ENCODE data around the gene MRPS10. TPM values are rescaled to one million over a fixed set of nuclear protein-coding genes. Genes with fewer than 3 reads are reported as not detected.

The MRPS10 gene
- total and polyA plus RNA-seq, 8 donors, result 8.5 to 38.2 (median 22.7) TPM

DNA sequence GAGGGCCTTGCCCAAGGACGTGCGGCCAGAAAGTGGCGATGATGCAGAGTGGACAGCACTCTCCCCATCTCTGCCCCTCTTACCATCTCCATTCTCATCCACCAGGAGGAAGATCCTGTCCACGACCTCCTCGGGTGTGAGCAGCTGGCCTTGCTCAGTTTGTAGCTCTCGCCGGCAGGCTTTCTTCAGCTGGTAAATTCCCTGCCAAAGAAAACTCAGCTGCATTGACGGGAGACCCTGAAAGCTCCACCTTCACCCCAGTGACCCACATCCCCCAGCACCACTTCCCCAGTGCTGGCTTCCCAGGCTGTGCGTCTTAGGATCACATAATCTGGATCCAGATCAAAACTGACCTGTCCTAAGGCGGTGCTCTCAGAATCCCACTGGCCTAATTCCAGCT, 32.1 kb downstream of the MRPS10 start:
- H3K27ac ChIP-seq, result no peak overlapping the region
- no peaks in the 10 kb centered on the region for H3K4me1 ChIP-seq
- TF ChIP-seq POLR2A (IDR thresholded peaks at IDR 0.05), result no peak
- no peaks in the 10 kb centered on the region for H3K9me3 ChIP-seq
- H3K27me3 ChIP-seq, result no peaks in the 10 kb centered on the region
- peak in 1 of 2 donors; percentile 44 for DNase-seq
- 57 to 74% (median 65%) methylated on average over 9 to 10 of the region's 10 CpGs for WGBS, 5 donors
- H3K4me3 ChIP-seq, result no peak overlapping the region
- intact Hi-C loops (cut with DNase I; ENCODE audit: low total_unique reads), result no loop called here
- no peaks in the 10 kb centered on the region for H3K36me3 ChIP-seq

DNA sequence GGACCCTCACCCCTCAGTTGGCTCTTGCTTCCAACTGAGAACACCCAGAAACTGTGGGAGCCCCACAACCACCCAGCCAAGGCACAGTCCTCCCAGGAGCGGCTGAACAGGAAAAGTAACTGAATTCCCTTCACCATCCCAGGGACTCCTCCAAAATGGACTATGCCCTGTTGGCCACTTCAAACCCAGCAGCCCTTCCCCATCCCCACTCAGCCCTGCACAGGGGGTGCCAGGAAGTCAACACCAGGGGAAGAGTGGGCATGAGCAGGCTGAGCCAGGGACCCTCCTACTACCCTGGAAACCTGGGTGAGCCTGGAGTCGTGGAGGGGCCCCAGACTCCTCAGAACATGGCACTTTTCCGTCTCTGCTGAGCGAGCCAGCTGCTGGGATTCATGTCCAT, 33.2 kb downstream of the MRPS10 start:
- Histone ChIP-seq H3K27ac (no peak overlapping the region), H3K9me3 (no peaks in the 10 kb centered on the region), H3K4me3 (no peak overlapping the region), H3K27me3 (peaks cover 0 to 3% (median 0%) of the 10 kb centered on the region in 3 donors), H3K4me1 (no peaks in the 10 kb centered on the region), H3K36me3 (no peaks in the 10 kb centered on the region)
- 87 to 100% (median 88%) methylated on average over 3 to 4 of the region's 4 CpGs for WGBS, 5 donors
- DNase-seq, result no peak
- TF ChIP-seq POLR2AphosphoS5 (IDR thresholded peaks at IDR 0.05) (no peak), EP300 (IDR thresholded peaks at IDR 0.05) (no peak), POLR2A (IDR thresholded peaks at IDR 0.05) (no peak)
- intact Hi-C loops (cut with DNase I; ENCODE audit: low total_unique reads), result no loop called here

DNA sequence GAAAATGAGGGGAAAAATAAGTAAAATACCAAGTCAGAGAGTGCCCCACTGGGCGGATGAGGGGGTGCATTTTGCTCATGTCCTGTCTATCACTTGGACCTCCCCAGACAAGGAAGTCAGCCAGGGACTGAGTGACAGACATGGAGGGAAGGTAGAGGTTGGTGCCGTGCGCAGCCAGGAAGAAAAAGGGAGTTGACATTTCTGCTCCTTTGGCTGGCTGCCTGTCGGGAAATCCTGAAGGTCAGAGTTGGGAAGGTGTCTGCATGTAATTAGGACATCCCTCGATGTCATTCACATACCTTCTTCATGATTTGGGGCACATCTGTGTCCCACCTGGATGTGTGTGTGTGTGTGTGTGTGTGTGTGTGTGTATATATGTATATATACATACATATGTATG, 35.6 kb downstream of the MRPS10 start:
- intact Hi-C loops (cut with DNase I; ENCODE audit: low total_unique reads), result no loop called here
- Histone ChIP-seq H3K9me3 (no peaks in the 10 kb centered on the region), H3K4me1 (peaks cover 0 to 6% (median 3%) of the 10 kb centered on the region in 4 donors), H3K36me3 (no peaks in the 10 kb centered on the region), H3K4me3 (no peak overlapping the region), H3K27me3 (peaks cover 0 to 22% (median 3%) of the 10 kb centered on the region in 3 donors), H3K27ac (no peak overlapping the region)
- DNase-seq, result peak in 1 of 2 donors; percentile 47
- WGBS, 5 donors, result 42 to 72% (median 55%) methylated on average over 5 of the region's 5 CpGs
- TF ChIP-seq POLR2A (IDR thresholded peaks at IDR 0.05) (no peak), POLR2AphosphoS5 (IDR thresholded peaks at IDR 0.05) (no peak), EP300 (IDR thresholded peaks at IDR 0.05) (no peak)
- TF ChIP-seq, protein P1, sequence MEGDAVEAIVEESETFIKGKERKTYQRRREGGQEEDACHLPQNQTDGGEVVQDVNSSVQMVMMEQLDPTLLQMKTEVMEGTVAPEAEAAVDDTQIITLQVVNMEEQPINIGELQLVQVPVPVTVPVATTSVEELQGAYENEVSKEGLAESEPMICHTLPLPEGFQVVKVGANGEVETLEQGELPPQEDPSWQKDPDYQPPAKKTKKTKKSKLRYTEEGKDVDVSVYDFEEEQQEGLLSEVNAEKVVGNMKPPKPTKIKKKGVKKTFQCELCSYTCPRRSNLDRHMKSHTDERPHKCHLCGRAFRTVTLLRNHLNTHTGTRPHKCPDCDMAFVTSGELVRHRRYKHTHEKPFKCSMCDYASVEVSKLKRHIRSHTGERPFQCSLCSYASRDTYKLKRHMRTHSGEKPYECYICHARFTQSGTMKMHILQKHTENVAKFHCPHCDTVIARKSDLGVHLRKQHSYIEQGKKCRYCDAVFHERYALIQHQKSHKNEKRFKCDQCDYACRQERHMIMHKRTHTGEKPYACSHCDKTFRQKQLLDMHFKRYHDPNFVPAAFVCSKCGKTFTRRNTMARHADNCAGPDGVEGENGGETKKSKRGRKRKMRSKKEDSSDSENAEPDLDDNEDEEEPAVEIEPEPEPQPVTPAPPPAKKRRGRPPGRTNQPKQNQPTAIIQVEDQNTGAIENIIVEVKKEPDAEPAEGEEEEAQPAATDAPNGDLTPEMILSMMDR (IDR thresholded peaks at IDR 0.05), result no peak

DNA sequence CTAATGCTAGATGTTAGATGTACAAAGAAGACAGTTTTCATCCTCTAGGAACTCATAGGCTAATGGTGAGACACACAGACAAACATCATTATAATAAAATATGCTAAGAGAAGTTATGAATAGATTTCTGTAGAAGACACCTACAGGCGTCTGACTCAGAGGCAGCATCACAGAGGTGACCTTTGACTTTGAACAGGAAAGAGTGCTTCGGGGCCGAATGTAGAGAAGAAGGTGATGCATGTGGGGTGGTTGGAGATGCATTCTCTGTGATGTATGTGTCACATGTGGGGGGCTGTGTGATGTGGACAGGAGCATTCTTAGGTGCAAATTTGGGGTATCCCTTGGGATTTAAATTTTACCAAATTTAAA, 37.7 kb downstream of the MRPS10 start:
- intact Hi-C loops (cut with DNase I; ENCODE audit: low total_unique reads), result no loop called here

GRCh38 chr6:42179261-42179944, 38.3 kb downstream of the MRPS10 start:
- WGBS, 5 donors, result 85 to 87% (median 86%) methylated on average over 14 to 20 of the region's 20 CpGs
- H3K9me3 ChIP-seq, result no peaks in the 10 kb centered on the region
- H3K27me3 ChIP-seq, result peaks cover 0 to 22% (median 3%) of the 10 kb centered on the region in 3 donors
- no peaks in the 10 kb centered on the region for H3K36me3 ChIP-seq
- intact Hi-C loops (cut with DNase I; ENCODE audit: low total_unique reads), result no loop called here
- no peak overlapping the region for H3K27ac ChIP-seq
- no peak for DNase-seq
- peaks cover 0 to 6% (median 3%) of the 10 kb centered on the region in 4 donors for H3K4me1 ChIP-seq
- no peak overlapping the region for H3K4me3 ChIP-seq
- TF ChIP-seq EP300 (IDR thresholded peaks at IDR 0.05) (no peak), POLR2AphosphoS5 (IDR thresholded peaks at IDR 0.05) (no peak), POLR2A (IDR thresholded peaks at IDR 0.05) (no peak)
- TF ChIP-seq, protein P1 (IDR thresholded peaks at IDR 0.05), result no peak

More for the DNA sequence above, 37.7 kb downstream of the MRPS10 start:
- H3K9me3 ChIP-seq, result no peaks in the 10 kb centered on the region
- WGBS, 5 donors, result 68 to 78% (median 74%) methylated on average over 3 of the region's 3 CpGs
- no peak for TF ChIP-seq EP300 (IDR thresholded peaks at IDR 0.05)
- no peak for TF ChIP-seq POLR2AphosphoS5 (IDR thresholded peaks at IDR 0.05)
- TF ChIP-seq POLR2A (IDR thresholded peaks at IDR 0.05), result no peak
- TF ChIP-seq, protein P1 (IDR thresholded peaks at IDR 0.05), result no peak
- DNase-seq, result no peak
- peaks cover 0 to 6% (median 3%) of the 10 kb centered on the region in 4 donors for H3K4me1 ChIP-seq
- no peaks in the 10 kb centered on the region for H3K36me3 ChIP-seq
- no peak overlapping the region for H3K27ac ChIP-seq
- H3K4me3 ChIP-seq, result no peak overlapping the region
- peaks cover 0 to 22% (median 3%) of the 10 kb centered on the region in 3 donors for H3K27me3 ChIP-seq

All from stomach (tissue), 9 donors.